ENCODE results near the gene PTPRS. TPM values are rescaled to one million over a fixed set of nuclear protein-coding genes. Genes with fewer than 3 reads are reported as not detected.
A peak's percentile ranks its signal among the peaks of the same experiment; 100 is the strongest.

Gene PTPRS
- total and polyA plus RNA-seq, 7 donors = 4.2 to 29.7 (median 11.4) TPM

DNA sequence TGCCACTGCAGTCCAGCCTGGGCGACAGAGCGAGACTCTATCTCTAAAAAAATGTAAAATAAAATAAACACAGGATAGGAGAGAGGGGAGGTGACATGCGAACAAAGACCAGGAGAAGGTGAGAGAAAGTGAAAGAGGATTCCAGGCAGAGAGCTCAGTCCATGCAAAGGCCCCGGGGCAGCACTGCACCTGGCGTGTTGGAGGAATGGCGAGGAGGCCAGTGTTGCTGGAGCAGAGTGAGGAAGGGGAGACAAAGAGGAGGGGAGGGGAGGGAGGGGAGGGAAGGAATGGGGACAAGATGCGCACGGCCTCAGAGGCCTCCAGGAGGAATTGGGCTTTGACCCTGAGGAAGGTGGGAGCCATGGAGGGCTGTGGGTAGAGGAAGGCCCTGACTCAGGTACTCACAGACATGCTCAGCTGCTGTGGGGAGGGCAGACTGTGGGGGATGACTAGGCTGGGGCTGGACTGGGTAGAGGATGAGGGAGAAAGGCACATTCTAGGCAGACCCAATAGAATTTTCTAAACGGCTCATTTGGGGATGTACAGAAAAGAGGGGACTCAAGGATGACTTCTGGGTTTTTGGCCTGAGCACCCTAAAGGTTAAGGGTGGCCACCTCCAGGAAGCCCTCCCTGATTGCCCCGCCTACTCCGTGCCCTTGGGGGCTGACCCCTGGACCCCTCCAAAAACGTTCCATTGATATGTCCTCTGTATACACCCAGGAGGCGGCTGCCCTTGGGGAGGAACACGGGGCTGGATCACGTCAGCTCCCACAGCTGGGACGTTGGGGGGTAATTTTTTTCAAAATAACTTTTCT is 43.9 kb downstream of the PTPRS start:
- no peak overlapping the region for H3K27ac ChIP-seq
- WGBS, 3 donors = 83 to 85% (median 83%) methylated on average over 16 of the region's 16 CpGs
- TF ChIP-seq, protein P1, sequence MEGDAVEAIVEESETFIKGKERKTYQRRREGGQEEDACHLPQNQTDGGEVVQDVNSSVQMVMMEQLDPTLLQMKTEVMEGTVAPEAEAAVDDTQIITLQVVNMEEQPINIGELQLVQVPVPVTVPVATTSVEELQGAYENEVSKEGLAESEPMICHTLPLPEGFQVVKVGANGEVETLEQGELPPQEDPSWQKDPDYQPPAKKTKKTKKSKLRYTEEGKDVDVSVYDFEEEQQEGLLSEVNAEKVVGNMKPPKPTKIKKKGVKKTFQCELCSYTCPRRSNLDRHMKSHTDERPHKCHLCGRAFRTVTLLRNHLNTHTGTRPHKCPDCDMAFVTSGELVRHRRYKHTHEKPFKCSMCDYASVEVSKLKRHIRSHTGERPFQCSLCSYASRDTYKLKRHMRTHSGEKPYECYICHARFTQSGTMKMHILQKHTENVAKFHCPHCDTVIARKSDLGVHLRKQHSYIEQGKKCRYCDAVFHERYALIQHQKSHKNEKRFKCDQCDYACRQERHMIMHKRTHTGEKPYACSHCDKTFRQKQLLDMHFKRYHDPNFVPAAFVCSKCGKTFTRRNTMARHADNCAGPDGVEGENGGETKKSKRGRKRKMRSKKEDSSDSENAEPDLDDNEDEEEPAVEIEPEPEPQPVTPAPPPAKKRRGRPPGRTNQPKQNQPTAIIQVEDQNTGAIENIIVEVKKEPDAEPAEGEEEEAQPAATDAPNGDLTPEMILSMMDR (IDR thresholded peaks at IDR 0.05) = no peak
- H3K9me3 ChIP-seq = no peaks in the 10 kb centered on the region
- DNase-seq = peak in 1 of 2 donors; percentile 34
- H3K27me3 ChIP-seq (ENCODE audit: insufficient read depth in 3 of 3, low read length in 2 of 3) = peaks cover 0 to 8% (median 0%) of the 10 kb centered on the region in 3 donors
- no peak for ATAC-seq
- H3K4me1 ChIP-seq = peaks cover 7% of the 10 kb centered on the region
- intact Hi-C loops (cut with DNase I) = no loop called here
- H3K36me3 ChIP-seq (ENCODE audit: insufficient read depth in 1 of 2, low read depth in 1 of 2) = no peaks in the 10 kb centered on the region
- no peak overlapping the region for H3K4me3 ChIP-seq

DNA sequence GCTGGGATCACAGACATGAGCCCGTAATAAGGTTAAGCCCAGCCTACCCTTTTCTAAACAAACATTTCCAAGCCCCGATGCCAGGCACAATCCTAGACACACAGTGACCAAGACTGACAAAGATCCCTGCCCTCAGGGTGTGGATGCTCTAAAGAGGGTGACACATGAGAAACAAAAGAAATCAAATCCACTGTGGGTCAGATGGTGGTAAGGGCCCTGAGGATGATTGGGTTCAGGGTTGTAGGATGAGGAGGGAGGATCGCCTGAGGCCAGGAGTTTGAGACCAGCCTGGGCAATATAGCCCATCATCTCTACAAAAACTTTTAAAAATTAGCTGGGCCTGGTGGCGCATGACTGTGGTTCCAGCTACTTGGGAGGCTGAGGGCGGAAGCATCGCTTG is 44.6 kb downstream of the PTPRS start:
- Histone ChIP-seq H3K4me1 (peaks cover 7% of the 10 kb centered on the region), H3K9me3 (no peaks in the 10 kb centered on the region), H3K36me3 (ENCODE audit: insufficient read depth in 1 of 2, low read depth in 1 of 2) (no peaks in the 10 kb centered on the region), H3K4me3 (no peak overlapping the region), H3K27ac (no peak overlapping the region), H3K27me3 (ENCODE audit: insufficient read depth in 3 of 3, low read length in 2 of 3) (peaks cover 0 to 8% (median 0%) of the 10 kb centered on the region in 3 donors)
- ATAC-seq = no peak
- WGBS, 3 donors = 89 to 97% (median 97%) methylated on average over 6 of the region's 6 CpGs
- DNase-seq = no peak
- TF ChIP-seq, protein P1 (IDR thresholded peaks at IDR 0.05) = no peak
- intact Hi-C loops (cut with DNase I) = no loop called here

DNA sequence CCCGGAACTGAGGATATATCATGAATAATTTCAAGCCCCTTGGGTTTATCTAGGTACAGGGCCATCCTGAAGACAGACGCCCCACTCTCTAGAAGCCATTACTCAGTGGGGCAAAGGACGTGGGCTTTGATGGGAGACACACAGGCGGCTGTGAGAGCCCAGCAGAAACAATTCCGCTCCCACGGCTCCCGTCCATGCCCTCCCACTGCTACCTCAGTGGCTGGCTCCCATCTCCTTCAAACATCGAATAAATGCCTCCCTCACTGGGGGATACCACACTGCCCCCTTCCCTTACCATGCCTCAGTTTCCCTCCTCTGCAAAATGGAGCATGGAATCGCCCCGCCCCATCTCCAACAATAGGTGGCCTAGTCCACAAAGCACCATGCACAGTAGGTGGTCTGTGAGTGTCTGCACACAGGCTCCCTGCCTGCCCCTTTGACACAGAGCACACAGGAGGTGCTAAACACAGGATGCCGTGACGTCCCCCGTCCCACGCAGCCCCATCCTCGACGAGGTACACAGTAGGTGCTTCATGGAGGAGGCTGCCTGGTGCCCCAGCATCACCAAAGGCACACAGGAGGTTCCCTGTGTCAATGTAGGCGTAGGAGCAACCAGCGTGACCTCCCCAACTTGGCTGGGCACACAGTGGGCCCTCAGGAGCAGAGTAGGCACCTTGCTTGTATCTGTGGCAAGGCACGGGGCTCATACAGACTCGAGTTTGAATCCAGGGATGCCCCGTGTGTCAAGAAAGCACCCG is 46.0 kb downstream of the PTPRS start:
- H3K36me3 ChIP-seq (ENCODE audit: insufficient read depth in 1 of 2, low read depth in 1 of 2) = no peaks in the 10 kb centered on the region
- peaks cover 7% of the 10 kb centered on the region for H3K4me1 ChIP-seq
- no peak overlapping the region for H3K4me3 ChIP-seq
- ATAC-seq = no peak
- no peaks in the 10 kb centered on the region for H3K9me3 ChIP-seq
- WGBS, 3 donors = 77 to 85% (median 78%) methylated on average over 22 of the region's 22 CpGs
- peak in 1 of 2 donors; percentile 48 for DNase-seq
- TF ChIP-seq, protein P1 (IDR thresholded peaks at IDR 0.05) = no peak
- intact Hi-C loops (cut with DNase I) = no loop called here
- H3K27ac ChIP-seq = no peak overlapping the region
- peaks cover 0 to 8% (median 0%) of the 10 kb centered on the region in 3 donors for H3K27me3 ChIP-seq (ENCODE audit: insufficient read depth in 3 of 3, low read length in 2 of 3)

DNA sequence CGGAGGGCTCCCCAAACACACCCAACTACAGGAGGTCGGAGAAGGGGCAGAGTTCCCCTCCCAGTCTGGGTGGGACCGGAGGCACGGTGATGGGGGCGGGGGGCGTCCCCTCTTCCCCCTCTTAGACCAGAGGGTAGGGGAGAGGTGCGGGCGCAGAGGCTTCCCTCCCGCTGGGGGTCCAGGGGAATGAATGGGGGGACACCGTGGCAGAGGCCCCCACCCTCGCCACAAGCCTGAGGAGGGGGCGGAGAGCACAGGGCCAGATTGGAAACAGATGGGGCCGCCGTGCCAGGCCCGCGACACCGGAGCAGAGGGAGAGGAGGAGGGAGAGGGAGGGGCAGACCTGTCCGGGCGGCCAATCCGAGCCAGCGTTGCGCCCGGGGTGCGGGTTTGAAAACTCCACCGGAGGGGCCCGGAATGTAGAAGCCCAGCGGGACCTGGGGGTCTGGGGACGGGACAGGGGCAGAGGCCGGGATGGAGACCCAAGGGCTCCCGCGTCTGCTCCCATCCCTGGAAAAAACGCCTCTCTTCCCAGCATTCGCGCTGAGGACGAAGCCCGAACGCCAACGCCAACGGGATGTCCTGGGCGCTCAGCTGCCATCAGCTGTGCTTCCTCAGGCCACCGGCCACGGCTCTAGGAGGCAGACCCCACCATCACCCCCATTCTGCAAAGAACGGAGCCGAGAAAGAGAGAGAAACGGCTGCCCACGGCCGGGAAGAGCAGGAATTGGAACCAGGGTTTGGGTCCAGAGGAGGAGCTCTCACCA is 46.8 kb downstream of the PTPRS start:
- Histone ChIP-seq H3K9me3 (no peaks in the 10 kb centered on the region), H3K36me3 (ENCODE audit: insufficient read depth in 1 of 2, low read depth in 1 of 2) (no peaks in the 10 kb centered on the region), H3K27ac (no peak overlapping the region), H3K4me3 (peak overlapping the region; percentile 85), H3K4me1 (peaks cover 7% of the 10 kb centered on the region), H3K27me3 (ENCODE audit: insufficient read depth in 3 of 3, low read length in 2 of 3) (peaks cover 0 to 7% (median 0%) of the 10 kb centered on the region in 3 donors)
- DNase-seq (peak; percentile 48 to 66), ATAC-seq (peak; percentile 45 to 73 (median 56))
- intact Hi-C loops (cut with DNase I) = no loop called here
- 3 to 8% (median 4%) methylated on average over 43 to 47 of the region's 47 CpGs for WGBS, 3 donors
- TF ChIP-seq, protein P1 (IDR thresholded peaks at IDR 0.05) = no peak

Data from psoas muscle (tissue), 8 donors.